Panc1 (cell line): ENCODE results near the gene CCDC50.

Source experiments
- CTCF ChIP-seq: fragments of 450-650 bp; IDR thresholded peaks from 2 replicates; pipeline ENCODE4 v1.5.1; 2017; ENCODE audit warnings: mild to moderate bottlenecking
- POLR2AphosphoS5 ChIP-seq: IDR thresholded peaks from 2 replicates; pipeline ENCODE4 v1.6.1; 2012; ENCODE audit warnings: mild to moderate bottlenecking, low read depth, low read length, moderate library complexity
- REST ChIP-seq, 2 experiments: IDR thresholded peaks; 2 replicates each; pipeline ENCODE4 v1.6.1; 2011 to 2012; ENCODE audit warnings: low read depth in 2 of 2, control low read depth in 1 of 2, low read length in 1 of 2, mild to moderate bottlenecking in 1 of 2, moderate library complexity in 1 of 2; ENCODE audit not compliant: insufficient read depth in 1 of 2
- TCF7L2 ChIP-seq: IDR thresholded peaks from 2 replicates; pipeline ENCODE4 v1.6.1; 2011; ENCODE audit warnings: mild to moderate bottlenecking, low read depth, low read length, inconsistent platforms

- TF ChIP-seq CTCF: no peak
- no peak for TF ChIP-seq TCF7L2
- TF ChIP-seq POLR2AphosphoS5: no peak
- TF ChIP-seq REST (IDR thresholded peaks at IDR 0.05; ENCODE audit: insufficient read depth in 1 of 2, low read depth in 2 of 2, low read length in 1 of 2): no peak
Measured at GRCh38 chr3:191314109-191314728, 15.0 kb upstream of the CCDC50 start.
